Thyroid gland (tissue), 4 donors: ENCODE measurements around the gene DRC3.

Source experiments
- POLR2A ChIP-seq, 2 donors: fragments of 450-650 bp; IDR thresholded peaks; one replicate each; pipeline ENCODE4 v1.6.1; 2017; ENCODE audit warnings: antibody characterized with exemption in 2 of 2, mild to moderate bottlenecking in 2 of 2, moderate library complexity in 1 of 2
- TF ChIP-seq, protein P1 (sequence below), 6 experiments: fragments of 200-600 bp in 3 of 6; fragments of 450-650 bp in 3 of 6; sonication (generic) in 3 of 6; IDR thresholded peaks; one replicate each; pipeline ENCODE4 v1.5.1; 2016 to 2019; ENCODE audit warnings: antibody characterized with exemption in 6 of 6, mild to moderate bottlenecking in 2 of 6, inconsistent platforms in 1 of 6, moderate library complexity in 1 of 6

DNA sequence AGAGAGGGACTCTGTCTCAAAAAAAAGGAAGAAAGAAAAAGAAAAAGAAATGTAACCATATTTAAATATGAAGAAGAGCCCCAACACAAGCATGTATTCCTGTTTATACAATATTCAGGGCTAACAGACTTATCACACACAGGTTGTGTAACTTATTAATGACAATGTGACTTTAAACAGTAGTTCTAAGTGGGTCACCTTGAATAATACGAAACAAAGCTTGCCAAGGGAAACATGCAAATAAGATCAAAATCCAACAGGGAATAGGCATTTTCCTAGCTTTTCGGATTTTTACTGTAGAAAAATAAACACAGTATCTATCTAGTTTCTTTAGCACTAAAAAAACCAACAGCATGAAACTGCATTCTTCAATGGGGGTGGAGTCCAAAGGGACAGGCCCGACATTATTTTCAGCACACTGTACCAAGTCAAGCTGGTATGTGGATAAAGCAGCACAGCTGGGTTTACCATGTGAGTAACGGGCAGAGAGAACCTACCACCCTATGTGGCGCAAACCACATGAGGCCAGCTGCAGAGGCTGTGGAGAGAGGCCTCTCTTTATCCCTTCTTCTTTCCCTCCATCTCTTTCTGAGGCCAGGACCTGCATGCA, 45.7 kb upstream of the DRC3 start:
- TF ChIP-seq, protein P1, sequence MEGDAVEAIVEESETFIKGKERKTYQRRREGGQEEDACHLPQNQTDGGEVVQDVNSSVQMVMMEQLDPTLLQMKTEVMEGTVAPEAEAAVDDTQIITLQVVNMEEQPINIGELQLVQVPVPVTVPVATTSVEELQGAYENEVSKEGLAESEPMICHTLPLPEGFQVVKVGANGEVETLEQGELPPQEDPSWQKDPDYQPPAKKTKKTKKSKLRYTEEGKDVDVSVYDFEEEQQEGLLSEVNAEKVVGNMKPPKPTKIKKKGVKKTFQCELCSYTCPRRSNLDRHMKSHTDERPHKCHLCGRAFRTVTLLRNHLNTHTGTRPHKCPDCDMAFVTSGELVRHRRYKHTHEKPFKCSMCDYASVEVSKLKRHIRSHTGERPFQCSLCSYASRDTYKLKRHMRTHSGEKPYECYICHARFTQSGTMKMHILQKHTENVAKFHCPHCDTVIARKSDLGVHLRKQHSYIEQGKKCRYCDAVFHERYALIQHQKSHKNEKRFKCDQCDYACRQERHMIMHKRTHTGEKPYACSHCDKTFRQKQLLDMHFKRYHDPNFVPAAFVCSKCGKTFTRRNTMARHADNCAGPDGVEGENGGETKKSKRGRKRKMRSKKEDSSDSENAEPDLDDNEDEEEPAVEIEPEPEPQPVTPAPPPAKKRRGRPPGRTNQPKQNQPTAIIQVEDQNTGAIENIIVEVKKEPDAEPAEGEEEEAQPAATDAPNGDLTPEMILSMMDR (IDR thresholded peaks at IDR 0.05), result no peak
- no peak for TF ChIP-seq POLR2A (IDR thresholded peaks at IDR 0.05)
